C4-2B (cell line): ENCODE data around the gene PLA2G4A.

ENCODE experiments used
- H3K27ac ChIP-seq: fragments of 450-650 bp; 2 replicates; pipeline ENCODE4 v1.5.1; 2017
- CTCF ChIP-seq: fragments of 450-650 bp; conservative IDR thresholded peaks from 2 replicates; pipeline ENCODE4 v1.5.1; 2017; ENCODE audit warnings: mild to moderate bottlenecking
- ZFX ChIP-seq: fragments of 450-650 bp; IDR thresholded peaks from 2 replicates; pipeline ENCODE4 v1.6.1; 2017

PLA2G4A gene

GRCh38 chr1:186871784-186872183, 43.0 kb downstream of the PLA2G4A start:
- TF ChIP-seq ZFX (no peak), CTCF (no peak)
- no peak overlapping the region for H3K27ac ChIP-seq

DNA sequence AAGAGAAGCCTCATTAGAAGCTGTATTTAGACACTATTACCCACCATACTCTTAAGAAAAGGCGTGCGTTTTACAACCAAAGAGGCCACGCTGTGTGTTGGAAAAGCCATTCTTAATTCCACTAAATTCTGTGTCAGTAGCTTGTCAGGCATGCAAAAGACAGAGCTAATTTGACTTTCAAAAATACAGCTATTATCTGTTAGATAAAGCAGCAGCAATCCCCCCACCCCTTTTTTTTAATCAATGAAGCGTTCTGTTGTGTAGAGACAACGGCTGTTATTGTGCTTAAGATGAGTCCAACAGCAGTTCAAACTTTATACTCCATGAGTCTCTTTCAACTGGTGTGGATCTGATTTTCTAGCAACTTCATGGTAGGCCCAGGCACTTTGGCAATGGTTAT, 43.5 kb downstream of the PLA2G4A start:
- TF ChIP-seq ZFX, result no peak
- no peak for TF ChIP-seq CTCF
- H3K27ac ChIP-seq, result no peak overlapping the region

- no peak for TF ChIP-seq CTCF
- no peak for TF ChIP-seq ZFX
- H3K27ac ChIP-seq, result no peak overlapping the region
Measured at GRCh38 chr1:186873687-186874086, 44.9 kb downstream of the PLA2G4A start.

DNA sequence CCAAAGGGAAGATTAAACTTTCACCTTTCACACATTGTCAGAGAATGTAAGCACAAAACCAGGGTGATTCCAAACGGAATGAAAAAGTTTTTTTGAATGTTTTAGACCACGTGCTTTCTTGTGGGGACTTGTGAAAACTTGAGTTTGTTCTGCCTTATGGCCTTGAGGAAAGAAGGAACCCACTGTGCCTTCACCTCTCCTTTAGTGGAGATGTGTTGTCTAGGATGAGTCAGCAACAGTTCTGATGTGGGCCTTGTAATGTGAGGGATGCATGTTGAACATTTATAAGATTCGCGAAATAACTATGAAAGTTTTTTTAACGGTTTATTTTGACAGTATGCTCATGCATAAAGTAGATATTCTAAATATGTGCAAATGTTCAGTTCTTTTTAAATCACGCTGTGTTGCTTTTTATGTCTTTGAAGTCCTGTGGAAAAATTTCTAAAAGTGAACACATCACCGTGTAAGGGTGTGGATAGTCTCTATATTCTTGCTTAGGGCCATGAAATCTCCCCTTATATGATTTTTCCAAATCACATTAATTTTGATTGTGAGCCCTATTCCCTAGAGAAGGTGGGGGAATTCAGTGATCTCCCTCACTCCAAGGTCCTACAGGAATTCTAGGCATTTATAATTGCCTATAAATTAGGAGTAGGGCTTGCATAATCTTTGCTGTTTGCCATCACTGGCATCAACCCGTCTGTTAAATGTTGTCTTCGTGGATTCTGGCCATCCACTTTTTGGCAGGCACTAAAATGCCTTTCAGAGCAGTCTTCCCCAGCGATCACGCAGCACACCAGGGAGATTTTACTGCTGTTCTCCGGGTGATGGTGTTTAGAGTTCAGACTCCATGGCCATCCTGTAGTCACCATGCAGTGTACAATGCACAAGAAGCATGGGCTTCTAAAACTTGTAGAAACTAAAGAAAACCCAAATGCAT, 47.4 kb downstream of the PLA2G4A start:
- H3K27ac ChIP-seq, result no peak overlapping the region
- TF ChIP-seq CTCF (no peak), ZFX (no peak)

DNA sequence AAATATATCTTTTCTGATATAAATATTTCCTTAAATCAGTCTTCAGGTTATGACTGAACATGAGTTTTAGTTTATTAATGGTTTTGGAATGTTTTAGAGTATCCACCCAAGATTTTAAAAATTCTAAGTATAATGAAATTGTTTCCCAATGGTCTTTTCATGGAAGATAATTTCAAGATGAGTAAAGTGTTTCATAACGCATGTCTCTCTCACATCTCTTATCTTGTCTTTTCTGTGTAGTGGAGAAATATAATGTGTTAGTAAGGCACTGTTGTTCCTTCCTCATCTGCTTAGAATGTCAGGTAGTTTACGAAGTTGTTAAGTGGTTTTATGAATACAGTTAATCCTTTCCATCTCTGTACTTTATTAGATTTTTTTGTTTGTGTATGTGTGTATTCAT, 49.6 kb downstream of the PLA2G4A start:
- no peak for TF ChIP-seq CTCF
- no peak for TF ChIP-seq ZFX
- H3K27ac ChIP-seq, result no peak overlapping the region

- TF ChIP-seq ZFX (no peak), CTCF (no peak)
- no peak overlapping the region for H3K27ac ChIP-seq
Measured at GRCh38 chr1:186880982-186881381, 52.2 kb downstream of the PLA2G4A start.

DNA sequence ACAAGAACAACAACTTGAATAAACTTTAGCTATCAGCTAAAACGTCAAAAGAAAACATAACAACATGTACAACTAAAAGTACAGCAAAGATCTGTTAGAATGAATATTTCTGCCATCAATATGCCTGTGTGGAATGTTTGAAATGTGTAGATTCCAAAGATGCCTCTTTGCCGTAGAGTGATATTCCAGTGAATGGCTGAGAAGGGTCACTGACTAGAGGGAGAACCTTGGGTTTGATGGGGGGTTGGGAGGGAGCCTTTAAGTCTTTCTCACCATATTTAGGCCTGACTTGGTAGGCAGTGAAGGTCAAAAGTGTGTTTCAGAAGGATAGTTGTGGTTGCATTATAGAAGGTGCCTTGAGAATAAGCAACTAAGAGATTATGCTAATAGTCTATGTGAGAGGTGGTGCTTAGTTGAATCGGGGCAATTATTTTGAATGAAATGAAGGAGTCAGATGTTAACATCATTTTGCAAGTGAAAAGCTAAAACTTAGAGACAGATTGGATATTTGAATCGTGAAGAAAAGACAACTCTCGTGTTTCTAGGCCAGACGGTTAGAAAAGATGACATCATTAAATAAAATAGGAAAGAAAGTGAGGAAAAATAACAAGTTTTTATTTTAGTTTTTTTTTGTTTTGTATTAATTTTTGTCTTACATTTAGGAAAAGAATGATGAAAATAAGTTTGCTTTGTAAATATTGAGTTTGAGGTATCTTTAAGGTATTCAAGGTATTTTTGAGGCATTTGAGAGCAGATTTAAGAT, 53.8 kb downstream of the PLA2G4A start:
- TF ChIP-seq CTCF (no peak), ZFX (no peak)
- no peak overlapping the region for H3K27ac ChIP-seq
